Osteoblast (primary cell): ENCODE data around the gene BIRC7. TPM values are rescaled to one million over a fixed set of nuclear protein-coding genes. Genes with fewer than 3 reads are reported as not detected.

ENCODE experiments used
- DNase-seq: peaks from one replicate; pipeline ENCODE4 v3.0.0; 2011; ENCODE audit warnings: low spot score, mixed read lengths; ENCODE audit not compliant: insufficient read length; ENCODE audit errors: missing footprints
- H2AFZ ChIP-seq: 2 replicates; pipeline ENCODE4 v1.6.0; 2011; ENCODE audit warnings: mild to moderate bottlenecking, low read length
- H3K27ac ChIP-seq: 2 replicates; pipeline ENCODE4 v1.5.1; 2011; ENCODE audit warnings: mild to moderate bottlenecking, low read depth, low read length, moderate library complexity
- H3K27me3 ChIP-seq: 2 replicates; pipeline ENCODE4 v1.6.0; 2012; ENCODE audit warnings: mild to moderate bottlenecking, control low read depth, inconsistent platforms, low read length, moderate library complexity; ENCODE audit not compliant: insufficient read depth
- H3K36me3 ChIP-seq: 2 replicates; pipeline ENCODE4 v1.5.1; 2011; ENCODE audit warnings: mild to moderate bottlenecking, low read length, control low read depth, moderate library complexity; ENCODE audit not compliant: insufficient read depth
- H3K4me1 ChIP-seq: 2 replicates; pipeline ENCODE4 v1.5.1; 2011; ENCODE audit warnings: mild to moderate bottlenecking, low read length, control low read depth, moderate library complexity; ENCODE audit not compliant: insufficient read depth
- H3K4me2 ChIP-seq: 2 replicates; pipeline ENCODE4 v1.6.0; 2011; ENCODE audit warnings: mild to moderate bottlenecking, low read length; ENCODE audit not compliant: insufficient read depth
- H3K4me3 ChIP-seq: fragments of 200-600 bp; sonication (generic); 3 replicates; pipeline ENCODE4 v1.5.1; 2012; ENCODE audit warnings: mild to moderate bottlenecking, low read length, inconsistent platforms; ENCODE audit not compliant: insufficient read depth
- H3K79me2 ChIP-seq: 2 replicates; pipeline ENCODE4 v1.6.0; 2012; ENCODE audit warnings: mild to moderate bottlenecking, low read length, control low read depth, inconsistent platforms; ENCODE audit not compliant: insufficient read depth
- H3K9me3 ChIP-seq: 2 replicates; pipeline ENCODE4 v1.5.1; 2011; ENCODE audit warnings: low read depth, low read length, control low read depth
- H4K20me1 ChIP-seq: 2 replicates; pipeline ENCODE4 v1.6.0; 2012; ENCODE audit warnings: mild to moderate bottlenecking, low read length, control low read depth; ENCODE audit not compliant: insufficient read depth
- CTCF ChIP-seq: IDR thresholded peaks from 2 replicates; pipeline ENCODE4 v1.5.1; 2011; ENCODE audit warnings: mild to moderate bottlenecking, low read depth, low read length, moderate library complexity; ENCODE audit errors: extremely low read depth
- total RNA-seq: library from RNA; depleted of rRNA; stranded (reverse); fragments of >200 nt; gene quantifications from 2 replicates; pipeline ENCODE4 v1.2.3, GENCODE V29; 2012

The BIRC7 gene
- total RNA-seq, 1 donor: under 0.01 TPM

- Histone ChIP-seq H4K20me1 (no peaks in the 10 kb centered on the region), H2AFZ (no peak overlapping the region), H3K79me2 (no peaks in the 10 kb centered on the region), H3K4me1 (no peaks in the 10 kb centered on the region), H3K36me3 (no peaks in the 10 kb centered on the region), H3K4me2 (no peak overlapping the region), H3K4me3 (no peak overlapping the region), H3K9me3 (no peaks in the 10 kb centered on the region), H3K27me3 (peaks cover 48% of the 10 kb centered on the region), H3K27ac (no peak overlapping the region)
- DNase-seq: no peak
- no peak for TF ChIP-seq CTCF
These were observed 17.3 kb downstream of the BIRC7 start for GRCh38 chr20:63253065-63253437.

- Histone ChIP-seq H3K27me3 (peaks cover 51% of the 10 kb centered on the region), H3K4me2 (no peak overlapping the region), H4K20me1 (no peaks in the 10 kb centered on the region), H3K4me3 (no peak overlapping the region), H3K9me3 (no peaks in the 10 kb centered on the region), H3K27ac (no peak overlapping the region), H3K4me1 (no peaks in the 10 kb centered on the region), H3K36me3 (no peaks in the 10 kb centered on the region), H3K79me2 (no peaks in the 10 kb centered on the region), H2AFZ (no peak overlapping the region)
- TF ChIP-seq CTCF: no peak
- DNase-seq: no peak
These were observed 17.9 kb downstream of the BIRC7 start for GRCh38 chr20:63253438-63254231.

GRCh38 chr20:63254232-63254605, 18.5 kb downstream of the BIRC7 start, which contains the start of gene NKAIN4:
Gene NKAIN4 (minus strand): TSS chr20:63254463. CDS start chr20:63254450, 13 bp downstream.
- no peaks in the 10 kb centered on the region for H3K9me3 ChIP-seq
- H3K79me2 ChIP-seq: no peaks in the 10 kb centered on the region
- no peak within 1 kb of the TSS for H3K27ac ChIP-seq
- H4K20me1 ChIP-seq: no peaks in the 10 kb centered on the region
- no peak for TF ChIP-seq CTCF
- no peak within 1 kb of the TSS for H3K4me3 ChIP-seq
- peaks cover 51% of the 10 kb centered on the region for H3K27me3 ChIP-seq
- no peaks in the 10 kb centered on the region for H3K36me3 ChIP-seq
- H3K4me1 ChIP-seq: no peaks in the 10 kb centered on the region
- no peak for DNase-seq
- H3K4me2 ChIP-seq: no peak within 1 kb of the TSS
- H2AFZ ChIP-seq: no peak within 1 kb of the TSS

GRCh38 chr20:63254606-63255384, 19.1 kb downstream of the BIRC7 start:
- Histone ChIP-seq H3K4me1 (no peaks in the 10 kb centered on the region), H3K4me2 (no peak overlapping the region), H3K36me3 (no peaks in the 10 kb centered on the region), H2AFZ (no peak overlapping the region), H4K20me1 (no peaks in the 10 kb centered on the region), H3K79me2 (no peaks in the 10 kb centered on the region), H3K27ac (no peak overlapping the region), H3K27me3 (peaks cover 53% of the 10 kb centered on the region), H3K9me3 (no peaks in the 10 kb centered on the region), H3K4me3 (no peak overlapping the region)
- no peak for TF ChIP-seq CTCF
- DNase-seq: no peak
